ENCODE measurements around the gene TSPAN9. TPM values are rescaled to one million over a fixed set of nuclear protein-coding genes. Genes with fewer than 3 reads are reported as not detected.

The TSPAN9 gene
- total RNA-seq, 1 donor from 2014 or later, result 23.8 TPM

- Mint-ChIP-seq H3K27me3 (ENCODE audit: low read depth) (no peaks in the 10 kb centered on the region), H3K4me1 (peaks cover 29% of the 10 kb centered on the region), H3K4me3 (no peak overlapping the region), H3K27ac (ENCODE audit: unreplicated experiment) (no peak overlapping the region), H3K36me3 (ENCODE audit: low read depth) (no peaks in the 10 kb centered on the region), H3K9me3 (no peaks in the 10 kb centered on the region)
- TF ChIP-seq CTCF (conservative IDR thresholded peaks at IDR 0.05), result no peak
- no peak for DNase-seq (ENCODE audit: low read depth, low spot score)
These were observed 136.0 kb downstream of the TSPAN9 start for GRCh38 chr12:3213188-3213587.

- H3K27me3 Mint-ChIP-seq (ENCODE audit: low read depth), result no peaks in the 10 kb centered on the region
- H3K27ac Mint-ChIP-seq (ENCODE audit: unreplicated experiment), result no peak overlapping the region
- no peak overlapping the region for H3K4me3 Mint-ChIP-seq
- H3K9me3 Mint-ChIP-seq, result no peaks in the 10 kb centered on the region
- peaks cover 35% of the 10 kb centered on the region for H3K4me1 Mint-ChIP-seq
- no peaks in the 10 kb centered on the region for H3K36me3 Mint-ChIP-seq (ENCODE audit: low read depth)
- no peak for DNase-seq (ENCODE audit: low read depth, low spot score)
- no peak for TF ChIP-seq CTCF (conservative IDR thresholded peaks at IDR 0.05)
These were observed 136.6 kb downstream of the TSPAN9 start for GRCh38 chr12:3213768-3214167.

- TF ChIP-seq CTCF (conservative IDR thresholded peaks at IDR 0.05), result no peak
- H3K4me1 Mint-ChIP-seq, result peaks cover 40% of the 10 kb centered on the region
These were observed 137.6 kb downstream of the TSPAN9 start for GRCh38 chr12:3214526-3215365.

GRCh38 chr12:3215410-3215975, 138.3 kb downstream of the TSPAN9 start:
- TF ChIP-seq CTCF (conservative IDR thresholded peaks at IDR 0.05), result no peak
- no peak for DNase-seq (ENCODE audit: low read depth, low spot score)
- Mint-ChIP-seq H3K27ac (ENCODE audit: unreplicated experiment) (peak overlapping the region; percentile 32), H3K9me3 (no peaks in the 10 kb centered on the region), H3K27me3 (ENCODE audit: low read depth) (no peaks in the 10 kb centered on the region), H3K4me3 (no peak overlapping the region), H3K36me3 (ENCODE audit: low read depth) (no peaks in the 10 kb centered on the region), H3K4me1 (peaks cover 40% of the 10 kb centered on the region)

More at GRCh38 chr12:3214526-3215365, 137.6 kb downstream of the TSPAN9 start:
- Mint-ChIP-seq H3K4me3 (no peak overlapping the region), H3K27me3 (ENCODE audit: low read depth) (no peaks in the 10 kb centered on the region), H3K36me3 (ENCODE audit: low read depth) (no peaks in the 10 kb centered on the region), H3K27ac (ENCODE audit: unreplicated experiment) (no peak overlapping the region), H3K9me3 (no peaks in the 10 kb centered on the region)
- no peak for DNase-seq (ENCODE audit: low read depth, low spot score)

- Mint-ChIP-seq H3K4me1 (peaks cover 40% of the 10 kb centered on the region), H3K9me3 (no peaks in the 10 kb centered on the region), H3K27me3 (ENCODE audit: low read depth) (no peaks in the 10 kb centered on the region), H3K36me3 (ENCODE audit: low read depth) (no peaks in the 10 kb centered on the region), H3K4me3 (no peak overlapping the region), H3K27ac (ENCODE audit: unreplicated experiment) (no peak overlapping the region)
- DNase-seq (ENCODE audit: low read depth, low spot score), result no peak
- TF ChIP-seq CTCF (conservative IDR thresholded peaks at IDR 0.05), result no peak
These were observed 138.9 kb downstream of the TSPAN9 start for GRCh38 chr12:3216097-3216496.

All from neural crest cell (in vitro differentiated cells).